ENCODE data around the gene HAUS5. TPM values are rescaled to one million over a fixed set of nuclear protein-coding genes. Genes with fewer than 3 reads are reported as not detected.
"Not testable (repeated sequence)": the region's sequence is repeated elsewhere in the genome, so short reads cannot be mapped to it uniquely, and the experiment has no call there.

Gene HAUS5
- 10 to 100 TPM; 24.0 to 30.8 (median 28.4) TPM for polyA plus RNA-seq (ENCODE audit: insufficient read length in 3 of 3)
- long read RNA-seq, donor 1, full-length matches to known transcripts = 5 of 5 reads
- long read RNA-seq, donor 1, partial matches to known transcripts = 0 of 5 reads
- long read RNA-seq, donor 1, other reads (novel, unspliced or antisense) = 0 of 5 reads
- long read RNA-seq, donor 2, full-length matches to known transcripts = 7 of 7 reads
- long read RNA-seq, donor 2, partial matches to known transcripts = 0 of 7 reads
- long read RNA-seq, donor 2, other reads (novel, unspliced or antisense) = 0 of 7 reads
- long read RNA-seq, donor 3, full-length matches to known transcripts = 5 of 5 reads
- long read RNA-seq, donor 3, partial matches to known transcripts = 0 of 5 reads
- long read RNA-seq, donor 3, other reads (novel, unspliced or antisense) = 0 of 5 reads
- long read RNA-seq, donor 4, full-length matches to known transcripts = 6 of 6 reads
- long read RNA-seq, donor 4, partial matches to known transcripts = 0 of 6 reads
- long read RNA-seq, donor 4, other reads (novel, unspliced or antisense) = 0 of 6 reads
- long read RNA-seq, donor 5, full-length matches to known transcripts = 13 of 13 reads
- long read RNA-seq, donor 5, partial matches to known transcripts = 0 of 13 reads
- long read RNA-seq, donor 5, other reads (novel, unspliced or antisense) = 0 of 13 reads
- long read RNA-seq, donor 6, full-length matches to known transcripts = 9 of 14 reads
- long read RNA-seq, donor 6, partial matches to known transcripts = 5 of 14 reads
- long read RNA-seq, donor 6, other reads (novel, unspliced or antisense) = 0 of 14 reads
- long read RNA-seq, donor 7, partial matches to known transcripts = 0 of 3 reads
- long read RNA-seq, donor 7, other reads (novel, unspliced or antisense) = 0 of 3 reads
- long read RNA-seq, donor 8, full-length matches to known transcripts = 12 of 24 reads
- long read RNA-seq, donor 8, partial matches to known transcripts = 12 of 24 reads
- long read RNA-seq, donor 8, other reads (novel, unspliced or antisense) = 0 of 24 reads
- long read RNA-seq, donor 9, full-length matches to known transcripts = 8 of 8 reads
- long read RNA-seq, donor 9, partial matches to known transcripts = 0 of 8 reads
- long read RNA-seq, donor 9, other reads (novel, unspliced or antisense) = 0 of 8 reads
- long read RNA-seq, donor 10, full-length matches to known transcripts = 7 of 13 reads
- long read RNA-seq, donor 10, partial matches to known transcripts = 6 of 13 reads
- long read RNA-seq, donor 10, other reads (novel, unspliced or antisense) = 0 of 13 reads
- long read RNA-seq, donor 11, partial matches to known transcripts = 0 of 2 reads
- long read RNA-seq, donor 11, other reads (novel, unspliced or antisense) = 0 of 2 reads
- long read RNA-seq, donor 12, full-length matches to known transcripts = 4 of 4 reads
- long read RNA-seq, donor 12, partial matches to known transcripts = 0 of 4 reads
- long read RNA-seq, donor 12, other reads (novel, unspliced or antisense) = 0 of 4 reads
- long read RNA-seq, donor 13, full-length matches to known transcripts = 12 of 19 reads
- long read RNA-seq, donor 13, partial matches to known transcripts = 7 of 19 reads
- long read RNA-seq, donor 13, other reads (novel, unspliced or antisense) = 0 of 19 reads
- long read RNA-seq, donor 14, partial matches to known transcripts = 0 of 1 reads
- long read RNA-seq, donor 14, other reads (novel, unspliced or antisense) = 0 of 1 reads
- long read RNA-seq, donor 15, transcript HAUS5-204 (3 exons, 526 nt) = major isoform, 5 of 5 reads
- long read RNA-seq, donor 15, partial matches to known transcripts = 0 of 5 reads
- long read RNA-seq, donor 15, other reads (novel, unspliced or antisense) = 0 of 5 reads
- long read RNA-seq, donor 16, full-length matches to known transcripts = 17 of 42 reads
- long read RNA-seq, donor 16, partial matches to known transcripts = 25 of 42 reads
- long read RNA-seq, donor 16, other reads (novel, unspliced or antisense) = 0 of 42 reads

GRCh38 chr19:35612559-35613321 lies at the start of gene HAUS5:
TSS of gene HAUS5 (plus strand) at chr19:35612735. CDS start at chr19:35612795, 60 bp downstream.
- DNase-seq (ENCODE audit: extremely low read depth in 1 of 11, low read depth in 9 of 11, low spot score in 4 of 11) = peak; percentile 83 to 95 (median 91)

- DNase-seq (ENCODE audit: extremely low read depth in 1 of 11, low read depth in 9 of 11, low spot score in 4 of 11) = no peak
Measured at GRCh38 chr19:35562776-35563175, 49.8 kb upstream of the HAUS5 start.

GRCh38 chr19:35563207-35563829 lies 49.2 kb upstream of the HAUS5 start, which contains the start of gene ATP4A:
TSS of gene ATP4A (minus strand) at chr19:35563658. CDS start at chr19:35563629, 29 bp downstream.
- DNase-seq (ENCODE audit: extremely low read depth in 1 of 11, low read depth in 9 of 11, low spot score in 4 of 11) = no peak

- DNase-seq (ENCODE audit: extremely low read depth in 1 of 11, low read depth in 9 of 11, low spot score in 4 of 11) = no peak
Measured at GRCh38 chr19:35565016-35565856, 47.3 kb upstream of the HAUS5 start.

DNA sequence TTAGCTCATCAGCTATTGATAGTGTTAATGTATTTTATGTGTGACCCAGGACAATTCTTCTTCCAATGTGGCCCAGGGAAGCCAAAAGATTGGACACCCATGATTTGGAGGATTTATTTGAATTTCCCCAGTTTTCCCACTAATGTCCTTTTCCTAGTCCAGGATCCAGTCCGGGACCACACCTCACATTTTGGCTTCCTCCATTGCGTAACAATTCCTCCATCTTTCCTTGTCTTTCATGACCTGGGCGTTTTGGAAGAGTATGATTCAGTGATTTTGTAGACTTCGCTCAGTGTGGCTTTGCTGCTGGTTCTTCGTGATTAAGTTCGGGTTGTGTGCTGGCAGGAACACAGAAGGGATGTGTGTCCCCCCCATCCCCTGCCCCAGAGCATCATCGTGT lies 45.8 kb upstream of the HAUS5 start:
- DNase-seq (ENCODE audit: extremely low read depth in 1 of 11, low read depth in 9 of 11, low spot score in 4 of 11) = no peak

DNA sequence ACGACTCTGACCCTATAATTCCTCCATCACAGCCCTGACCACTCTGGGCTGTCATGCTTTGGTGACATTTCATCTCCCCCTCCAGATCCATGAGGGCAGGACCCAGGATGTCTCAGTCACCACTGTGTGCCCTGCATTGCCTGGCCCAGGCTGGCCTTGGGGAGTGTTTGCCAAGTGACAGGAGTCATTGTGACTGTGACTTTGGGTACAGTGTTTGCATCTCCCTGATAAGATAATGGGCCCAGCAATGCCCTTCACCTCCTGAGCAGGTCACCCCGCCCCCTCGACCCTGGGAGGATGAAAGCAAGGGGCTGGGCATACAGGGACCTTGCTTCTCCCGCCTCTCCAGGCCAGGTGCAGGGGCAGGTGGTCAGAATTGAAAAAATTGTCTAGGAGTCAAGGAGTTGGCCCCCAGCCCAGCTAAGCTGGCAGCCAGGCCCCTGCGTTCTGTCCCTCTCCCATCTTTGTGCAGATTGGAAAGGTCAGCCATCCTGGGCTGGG lies 43.2 kb upstream of the HAUS5 start:
- DNase-seq (ENCODE audit: extremely low read depth in 1 of 11, low read depth in 9 of 11, low spot score in 4 of 11) = no peak

DNA sequence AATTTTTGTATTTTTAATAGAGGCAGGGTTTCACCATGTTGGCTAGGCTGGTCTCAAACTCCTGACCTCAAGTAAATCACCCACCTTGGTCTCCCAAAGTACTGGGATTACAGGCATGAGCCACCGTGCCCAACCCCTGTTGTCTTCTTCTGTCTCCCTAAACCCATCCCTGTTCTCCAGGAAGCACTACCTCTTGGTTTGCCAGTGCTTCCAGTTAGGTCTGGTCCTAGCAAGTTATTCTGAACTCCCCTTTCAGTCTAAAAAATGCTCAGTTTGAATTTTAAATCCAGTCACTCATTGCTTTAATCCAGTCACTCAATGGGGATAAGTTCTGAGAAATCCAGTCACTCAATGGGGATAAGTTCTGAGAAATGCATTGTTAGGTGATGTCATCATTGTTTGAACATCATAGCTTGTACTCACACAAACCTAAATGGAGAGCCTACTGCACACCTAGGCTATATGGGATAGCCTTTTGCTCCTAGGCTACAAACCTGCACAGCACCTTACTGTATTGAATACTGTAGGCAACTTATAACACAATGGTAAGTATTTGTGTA lies 41.0 kb upstream of the HAUS5 start:
- no peak for DNase-seq (ENCODE audit: extremely low read depth in 1 of 11, low read depth in 9 of 11, low spot score in 4 of 11)

DNA sequence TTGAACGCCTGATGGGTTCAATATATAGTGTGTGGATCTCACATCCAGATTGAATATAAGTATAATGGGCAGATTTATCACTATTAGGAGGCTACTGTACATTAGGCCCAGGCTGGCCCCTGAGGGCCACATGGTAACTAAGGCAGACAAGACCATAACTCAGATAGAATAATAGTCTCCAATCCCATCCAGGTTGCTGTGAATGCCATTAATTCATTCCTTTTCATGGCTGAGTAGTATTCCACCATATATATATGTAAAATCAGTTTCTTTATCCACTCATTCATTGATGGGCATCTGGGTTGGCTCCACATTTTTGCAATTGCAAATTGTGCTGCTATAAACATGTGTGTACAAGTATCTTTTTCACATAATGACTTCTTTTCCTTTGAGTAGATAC lies 34.6 kb upstream of the HAUS5 start:
- no peak for DNase-seq (ENCODE audit: extremely low read depth in 1 of 11, low read depth in 9 of 11, low spot score in 4 of 11)

DNA sequence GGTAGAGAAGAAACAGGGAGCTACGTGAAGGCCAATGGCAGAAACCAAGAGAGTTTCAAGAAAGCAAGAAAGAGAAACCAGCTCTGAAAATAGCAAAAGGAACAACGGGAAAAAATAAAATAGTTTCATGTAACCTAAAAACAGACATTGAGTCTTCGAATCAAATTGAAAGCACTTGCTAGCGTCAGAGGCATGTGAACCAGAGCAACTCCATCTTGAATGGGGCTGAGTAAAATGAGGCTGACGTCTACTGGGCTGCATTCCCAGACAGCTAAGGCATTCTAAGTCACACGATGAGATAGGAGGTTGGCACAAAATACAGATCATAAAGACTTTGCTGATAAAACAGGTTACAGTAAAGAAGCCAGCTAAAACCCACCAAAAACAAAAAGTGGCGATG lies 33.8 kb upstream of the HAUS5 start:
- DNase-seq (ENCODE audit: extremely low read depth in 1 of 11, low read depth in 9 of 11, low spot score in 4 of 11) = no peak

- DNase-seq (ENCODE audit: extremely low read depth in 1 of 11, low read depth in 9 of 11, low spot score in 4 of 11) = no peak
Measured at GRCh38 chr19:35582760-35583159, 29.8 kb upstream of the HAUS5 start.

DNA sequence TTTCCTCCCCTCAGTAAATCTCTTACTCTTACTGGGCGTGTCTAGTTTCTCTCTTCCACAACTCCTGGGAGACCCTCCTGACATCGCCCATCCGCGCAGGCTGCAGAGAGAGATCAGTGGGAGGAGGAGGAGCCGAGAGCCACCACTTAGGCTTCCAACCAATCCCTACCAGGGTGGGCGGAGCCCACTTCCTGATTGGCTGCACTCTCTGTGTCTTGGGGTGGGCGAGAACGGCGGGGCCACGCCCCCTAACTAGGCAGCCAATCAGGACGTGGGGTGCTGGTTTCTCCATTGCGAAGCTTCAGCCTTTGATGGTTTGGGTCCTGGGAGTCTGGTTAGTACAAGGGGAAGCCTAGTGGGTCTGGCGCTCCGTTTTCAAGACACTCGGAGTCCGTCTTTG lies 26.7 kb upstream of the HAUS5 start, which contains the start of gene PMIS2:
TSS of gene PMIS2 (plus strand) at position 326 of the 400 bp plus-strand sequence. CDS start 87 bp downstream, outside the sequence.
- DNase-seq (ENCODE audit: extremely low read depth in 1 of 11, low read depth in 9 of 11, low spot score in 4 of 11) = no peak

- no peak for DNase-seq (ENCODE audit: extremely low read depth in 1 of 11, low read depth in 9 of 11, low spot score in 4 of 11)
Measured at GRCh38 chr19:35587321-35587720, 25.2 kb upstream of the HAUS5 start.

- DNase-seq (ENCODE audit: extremely low read depth in 1 of 11, low read depth in 9 of 11, low spot score in 4 of 11) = no peak
Measured at GRCh38 chr19:35590875-35591274, 21.7 kb upstream of the HAUS5 start.

DNA sequence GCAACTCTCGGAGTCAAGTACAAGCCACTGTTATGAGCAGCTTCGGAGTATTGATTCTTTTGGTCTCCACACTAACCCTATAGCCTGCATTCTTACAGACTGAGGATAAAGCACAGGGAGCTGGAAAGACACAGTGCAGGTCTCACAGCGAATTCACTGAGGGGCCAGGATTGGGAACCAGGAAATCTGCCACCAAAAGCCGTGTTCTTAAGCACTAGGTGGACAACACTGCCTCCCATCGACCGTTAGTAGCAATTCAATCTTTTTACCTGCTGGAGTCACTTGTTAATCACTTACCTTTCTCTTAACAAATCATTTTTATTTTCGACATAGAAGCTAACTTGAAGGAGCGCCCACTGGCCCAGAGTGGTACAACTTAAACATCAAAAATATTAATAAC lies 20.3 kb upstream of the HAUS5 start:
- DNase-seq (ENCODE audit: extremely low read depth in 1 of 11, low read depth in 9 of 11, low spot score in 4 of 11) = peak in 8 of 11 donors; percentile 13 to 46 (median 36)

- DNase-seq (ENCODE audit: extremely low read depth in 1 of 11, low read depth in 9 of 11, low spot score in 4 of 11) = not testable (repeated sequence)
Measured at GRCh38 chr19:35595026-35595425, 17.5 kb upstream of the HAUS5 start.
